Vagina (tissue), 2 donors: ENCODE measurements around the gene MORC3.

Experiments
- POLR2A ChIP-seq, 2 donors: fragments of 450-650 bp; IDR thresholded peaks; one replicate each; pipeline ENCODE4 v1.6.1; 2017; ENCODE audit warnings: antibody characterized with exemption in 2 of 2, mild to moderate bottlenecking in 2 of 2, moderate library complexity in 2 of 2
- TF ChIP-seq, protein P1 (sequence below), 3 experiments: fragments of 450-650 bp in 2 of 3; fragments of 200-600 bp in 1 of 3; sonication (generic) in 1 of 3; IDR thresholded peaks; one replicate each; pipeline ENCODE4 v1.5.1; 2017 to 2019; ENCODE audit warnings: antibody characterized with exemption in 3 of 3, mild to moderate bottlenecking in 2 of 3, moderate library complexity in 2 of 3

DNA sequence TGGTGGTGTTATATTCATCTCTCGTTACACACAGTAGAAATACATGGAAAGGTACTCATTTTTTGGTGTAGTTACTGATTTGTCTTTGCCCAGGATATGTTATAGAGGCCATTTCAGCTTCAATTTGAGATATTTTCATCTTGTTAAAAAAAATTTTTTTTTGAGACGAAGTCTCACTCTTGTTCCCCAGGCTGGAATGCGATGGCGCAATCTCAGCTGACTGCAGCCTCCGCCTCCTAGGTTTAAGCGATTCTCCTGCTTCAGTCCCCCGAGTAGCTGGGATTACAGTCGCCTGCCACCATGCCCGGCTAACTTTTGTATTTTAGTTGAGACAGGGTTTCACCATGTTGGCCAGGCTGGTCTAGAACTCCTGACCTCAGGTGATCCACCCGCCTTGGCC, 19.0 kb downstream of the MORC3 start:
- TF ChIP-seq, protein P1, sequence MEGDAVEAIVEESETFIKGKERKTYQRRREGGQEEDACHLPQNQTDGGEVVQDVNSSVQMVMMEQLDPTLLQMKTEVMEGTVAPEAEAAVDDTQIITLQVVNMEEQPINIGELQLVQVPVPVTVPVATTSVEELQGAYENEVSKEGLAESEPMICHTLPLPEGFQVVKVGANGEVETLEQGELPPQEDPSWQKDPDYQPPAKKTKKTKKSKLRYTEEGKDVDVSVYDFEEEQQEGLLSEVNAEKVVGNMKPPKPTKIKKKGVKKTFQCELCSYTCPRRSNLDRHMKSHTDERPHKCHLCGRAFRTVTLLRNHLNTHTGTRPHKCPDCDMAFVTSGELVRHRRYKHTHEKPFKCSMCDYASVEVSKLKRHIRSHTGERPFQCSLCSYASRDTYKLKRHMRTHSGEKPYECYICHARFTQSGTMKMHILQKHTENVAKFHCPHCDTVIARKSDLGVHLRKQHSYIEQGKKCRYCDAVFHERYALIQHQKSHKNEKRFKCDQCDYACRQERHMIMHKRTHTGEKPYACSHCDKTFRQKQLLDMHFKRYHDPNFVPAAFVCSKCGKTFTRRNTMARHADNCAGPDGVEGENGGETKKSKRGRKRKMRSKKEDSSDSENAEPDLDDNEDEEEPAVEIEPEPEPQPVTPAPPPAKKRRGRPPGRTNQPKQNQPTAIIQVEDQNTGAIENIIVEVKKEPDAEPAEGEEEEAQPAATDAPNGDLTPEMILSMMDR (IDR thresholded peaks at IDR 0.05): no peak
- no peak for TF ChIP-seq POLR2A (IDR thresholded peaks at IDR 0.05)
